ENCODE results near the gene FAM241B. TPM values are rescaled to one million over a fixed set of nuclear protein-coding genes. Genes with fewer than 3 reads are reported as not detected.

FAM241B gene
- total RNA-seq, 1 donor from 2014 or later = 5.3 TPM

DNA sequence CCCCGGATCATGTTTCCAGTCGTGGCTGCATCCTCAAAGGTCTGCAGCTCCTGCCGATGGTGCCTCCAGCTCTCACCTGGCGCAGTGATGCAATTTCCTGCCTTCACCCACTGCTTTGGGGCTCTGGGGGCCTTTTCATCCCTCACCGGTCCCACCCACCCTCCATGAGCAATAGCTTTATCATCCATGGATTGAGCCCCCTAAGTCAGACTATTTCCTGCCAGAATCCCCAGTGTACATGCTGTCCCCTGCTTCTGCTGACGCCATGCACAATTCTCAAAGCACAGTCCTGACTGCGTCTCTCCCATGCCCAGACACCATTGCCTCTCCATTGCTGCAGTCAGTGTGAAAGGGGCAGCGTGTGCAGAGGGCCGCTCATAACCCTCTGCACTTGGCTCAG lies 49.7 kb downstream of the FAM241B start:
- no peak overlapping the region for H3K4me3 ChIP-seq
- no peaks in the 10 kb centered on the region for H3K36me3 ChIP-seq
- H3K4me1 ChIP-seq = peaks cover 10% of the 10 kb centered on the region
- DNase-seq = no peak
- H3K9me3 ChIP-seq (replicated peaks) = no peaks in the 10 kb centered on the region
- no peak for TF ChIP-seq CTCF (IDR thresholded peaks at IDR 0.05; ENCODE audit: borderline replicate concordance)
- H3K27ac ChIP-seq (replicated peaks) = no peak overlapping the region
- H3K27me3 ChIP-seq (ENCODE audit: low read depth) = peaks cover 56% of the 10 kb centered on the region
- intact Hi-C loops (cut with micrococcal nuclease) = no loop called here

DNA sequence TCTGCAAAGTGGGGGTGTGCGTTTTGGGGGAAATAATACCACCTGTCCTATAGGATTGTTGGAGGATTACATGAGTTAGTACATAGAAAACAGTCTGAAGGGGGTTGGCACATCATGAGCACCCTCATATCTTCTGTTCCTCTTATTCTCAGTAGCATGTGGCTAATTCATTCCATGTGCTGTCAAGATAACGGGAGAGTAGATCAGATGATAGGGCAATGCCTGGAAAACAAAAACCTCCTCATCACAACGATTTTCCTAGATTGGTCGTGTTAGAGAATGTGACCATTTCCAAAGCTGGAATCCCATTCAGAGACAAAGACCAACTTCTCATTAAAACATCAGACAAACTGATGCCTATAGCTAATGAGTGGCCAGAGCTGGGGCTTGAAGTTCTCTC lies 50.6 kb downstream of the FAM241B start:
- TF ChIP-seq CTCF (IDR thresholded peaks at IDR 0.05; ENCODE audit: borderline replicate concordance) = no peak
- H3K27me3 ChIP-seq (ENCODE audit: low read depth) = peaks cover 49% of the 10 kb centered on the region
- DNase-seq = no peak
- intact Hi-C loops (cut with micrococcal nuclease) = no loop called here
- no peak overlapping the region for H3K27ac ChIP-seq (replicated peaks)
- H3K4me3 ChIP-seq = no peak overlapping the region
- H3K4me1 ChIP-seq = peaks cover 15% of the 10 kb centered on the region
- H3K36me3 ChIP-seq = no peaks in the 10 kb centered on the region
- no peaks in the 10 kb centered on the region for H3K9me3 ChIP-seq (replicated peaks)

DNA sequence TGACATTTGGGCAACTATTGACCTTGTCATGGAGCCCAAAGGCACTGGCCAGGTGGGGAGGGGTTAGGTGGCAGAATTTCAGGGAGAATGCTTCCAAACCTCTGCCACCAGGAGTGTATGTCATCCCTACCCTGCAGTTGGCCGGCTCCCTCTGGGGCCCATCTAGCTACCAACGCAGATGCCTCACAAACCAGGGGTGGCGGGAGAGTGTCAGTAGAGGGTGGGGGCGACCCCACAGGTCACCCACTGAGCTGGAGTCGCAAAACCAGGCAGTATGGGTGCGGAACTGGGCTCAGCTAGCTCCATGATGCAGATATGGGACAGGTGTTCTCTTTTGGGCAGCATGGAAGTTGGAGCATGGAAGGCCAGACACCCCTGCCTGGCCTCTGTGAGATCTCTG lies 51.4 kb downstream of the FAM241B start:
- Histone ChIP-seq H3K27me3 (ENCODE audit: low read depth) (peaks cover 41% of the 10 kb centered on the region), H3K4me1 (peaks cover 20% of the 10 kb centered on the region), H3K27ac (replicated peaks) (no peak overlapping the region), H3K4me3 (no peak overlapping the region), H3K9me3 (replicated peaks) (no peaks in the 10 kb centered on the region), H3K36me3 (no peaks in the 10 kb centered on the region)
- no peak for TF ChIP-seq CTCF (IDR thresholded peaks at IDR 0.05; ENCODE audit: borderline replicate concordance)
- DNase-seq = no peak
- intact Hi-C loops (cut with micrococcal nuclease) = no loop called here

DNA sequence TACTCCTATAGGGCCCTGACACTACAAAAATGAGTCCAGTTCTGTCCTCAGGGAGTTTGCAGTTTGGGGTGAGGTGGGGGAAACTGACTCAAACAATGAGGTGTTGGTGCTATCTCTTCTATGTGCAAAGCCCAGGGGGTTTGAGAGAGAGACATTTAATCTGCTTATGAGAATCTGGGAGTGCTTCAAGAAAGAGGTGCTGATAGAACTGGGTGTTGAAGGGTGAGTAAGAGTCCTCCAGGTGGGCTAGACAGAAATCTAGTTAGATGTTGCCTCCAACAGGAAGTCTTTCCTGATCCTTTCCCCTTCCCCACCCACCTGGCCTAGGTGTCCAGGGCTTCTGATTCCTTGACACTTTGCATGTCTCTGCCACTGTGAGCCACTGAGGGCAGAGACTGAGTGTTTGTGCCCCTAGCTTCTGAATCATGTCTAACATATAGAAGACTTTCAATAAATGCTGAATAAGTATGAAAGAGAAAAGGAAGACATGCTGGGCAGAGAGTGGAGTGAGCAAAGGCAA lies 53.0 kb downstream of the FAM241B start:
- H3K27me3 ChIP-seq (ENCODE audit: low read depth) = peaks cover 25% of the 10 kb centered on the region
- H3K36me3 ChIP-seq = no peaks in the 10 kb centered on the region
- H3K4me3 ChIP-seq = no peak overlapping the region
- DNase-seq = no peak
- H3K27ac ChIP-seq (replicated peaks) = no peak overlapping the region
- intact Hi-C loops (cut with micrococcal nuclease) = no loop called here
- no peak for TF ChIP-seq CTCF (IDR thresholded peaks at IDR 0.05; ENCODE audit: borderline replicate concordance)
- peaks cover 24% of the 10 kb centered on the region for H3K4me1 ChIP-seq
- H3K9me3 ChIP-seq (replicated peaks) = no peaks in the 10 kb centered on the region

Other genes starting within 250 kb of the FAM241B start
- not detected for gene TACR2, start 213.3 kb upstream of the FAM241B start, total RNA-seq
- 6.8 TPM for gene TSPAN15, start 178.8 kb upstream of the FAM241B start, total RNA-seq
- not detected for gene NEUROG3, start 56.8 kb upstream of the FAM241B start, total RNA-seq
- gene COL13A1, start 171.7 kb downstream of the FAM241B start, total RNA-seq = 2.5 TPM

Measured in left ventricle myocardium inferior (tissue), 1 donor.